GM23248 (cell line): Measurements from ENCODE around the gene FAM13C. TPM values are rescaled to one million over a fixed set of nuclear protein-coding genes. Genes with fewer than 3 reads are reported as not detected.

Source experiments
- DNase-seq: peaks from one replicate; pipeline ENCODE4 v3.0.0-alpha.2; 2015
- H2AFZ ChIP-seq: fragments of 200-600 bp; sonication (generic); 2 replicates; pipeline ENCODE4 v1.6.1; 2016; ENCODE audit warnings: antibody characterized with exemption
- H3F3A ChIP-seq: fragments of 200-600 bp; sonication (generic); 2 replicates; pipeline ENCODE4 v1.6.1; 2016; ENCODE audit warnings: mild to moderate bottlenecking, antibody characterized with exemption, mixed run types; ENCODE audit not compliant: insufficient read depth
- H3K27ac ChIP-seq: fragments of 200-600 bp; sonication (generic); 2 replicates; pipeline ENCODE4 v1.5.1; 2016; ENCODE audit warnings: mild to moderate bottlenecking
- H3K27me3 ChIP-seq: fragments of 200-600 bp; sonication (generic); replicated peaks from 2 replicates; pipeline ENCODE4 v1.6.1; 2016; ENCODE audit warnings: mild to moderate bottlenecking; ENCODE audit not compliant: insufficient read depth
- H3K36me3 ChIP-seq: fragments of 200-600 bp; sonication (generic); 2 replicates; pipeline ENCODE4 v1.6.1; 2016; ENCODE audit warnings: low read depth, mild to moderate bottlenecking
- H3K4me1 ChIP-seq: fragments of 200-600 bp; sonication (generic); 2 replicates; pipeline ENCODE4 v1.6.1; 2016; ENCODE audit warnings: mild to moderate bottlenecking; ENCODE audit not compliant: insufficient read depth
- H3K4me2 ChIP-seq: fragments of 200-600 bp; sonication (generic); one replicate; pipeline ENCODE4 v1.6.1; 2016; ENCODE audit warnings: mild to moderate bottlenecking; ENCODE audit not compliant: unreplicated experiment
- H3K4me3 ChIP-seq: fragments of 200-600 bp; sonication (generic); 2 replicates; pipeline ENCODE4 v1.5.1; 2016; ENCODE audit warnings: mild to moderate bottlenecking
- H3K79me2 ChIP-seq: fragments of 200-600 bp; sonication (generic); 2 replicates; pipeline ENCODE4 v1.6.1; 2016; ENCODE audit warnings: mild to moderate bottlenecking; ENCODE audit not compliant: insufficient read depth
- H3K9ac ChIP-seq: fragments of 200-600 bp; sonication (generic); 2 replicates; pipeline ENCODE4 v1.6.1; 2016; ENCODE audit warnings: mild to moderate bottlenecking
- H3K9me2 ChIP-seq: fragments of 200-600 bp; sonication (generic); 2 replicates; pipeline ENCODE4 v1.6.1; 2016; ENCODE audit warnings: mixed run types, mild to moderate bottlenecking, moderate library complexity; ENCODE audit not compliant: insufficient read depth
- H3K9me3 ChIP-seq: fragments of 200-600 bp; sonication (generic); one replicate; pipeline ENCODE4 v1.6.1; 2017; ENCODE audit warnings: low read depth
- H4K20me1 ChIP-seq: fragments of 200-600 bp; sonication (generic); 2 replicates; pipeline ENCODE4 v1.6.0; 2016; ENCODE audit not compliant: insufficient read depth
- EZH2 ChIP-seq: fragments of 200-600 bp; sonication (generic); IDR thresholded peaks from 2 replicates; pipeline ENCODE4 v1.6.1; 2018; ENCODE audit warnings: antibody characterized with exemption, mild to moderate bottlenecking; ENCODE audit not compliant: insufficient read depth, poor library complexity, severe bottlenecking
- EZH2phosphoT487 ChIP-seq: fragments of 200-600 bp; sonication (generic); IDR thresholded peaks from 2 replicates; pipeline ENCODE4 v1.6.1; 2018; ENCODE audit warnings: antibody characterized with exemption, moderate library complexity, mild to moderate bottlenecking, low read depth; ENCODE audit not compliant: insufficient read depth
- whole genome bisulfite sequencing, 2 experiments: methylation state at CpG; one replicate each; pipeline ENCODE4 v1.1.6; 2015 to 2017; ENCODE audit warnings: low lambda C conversion rate in 2 of 2, low coverage in 1 of 2; ENCODE audit errors: missing lambda C conversion rate in 2 of 2; 5-methylcytosine and 5-hydroxymethylcytosine counted together
- in situ Hi-C: fragments of 300-500 bp; cut with MboI; formaldehyde crosslinking; loops from 2 replicates; pipeline ENCODE4 v1.15.0; 2020
- polyA plus RNA-seq: library from polyadenylated mRNA; unstranded; fragments of >200 nt; fragmentation: Nextera tagmentation; extraction: Ambion mirVana; gene quantifications from 2 replicates; pipeline ENCODE4 v1.2.1, GENCODE V29; 2016
- total RNA-seq: library from RNA; depleted of rRNA; stranded (reverse); fragments of >200 nt; shearing (Covaris generic); gene quantifications from 2 replicates; pipeline ENCODE4 v1.2.3, GENCODE V29; 2014

Gene FAM13C
- total and polyA plus RNA-seq, 2 experiments from 2014 or later = 0.54 to 0.56 TPM

GRCh38 chr10:59323831-59324401 is 38.4 kb downstream of the FAM13C start:
- H3K9me2 ChIP-seq = no peaks in the 10 kb centered on the region; the same call in 1 of the 2 replicates
- H3K4me2 ChIP-seq = no peak overlapping the region
- H3K79me2 ChIP-seq = no peaks in the 10 kb centered on the region
- H4K20me1 ChIP-seq = no peaks in the 10 kb centered on the region
- H3K9me3 ChIP-seq = no peaks in the 10 kb centered on the region
- no peaks in the 10 kb centered on the region for H3F3A ChIP-seq
- no peak overlapping the region for H3K9ac ChIP-seq
- no peak overlapping the region for H2AFZ ChIP-seq
- no peak overlapping the region for H3K4me3 ChIP-seq
- H3K36me3 ChIP-seq = no peaks in the 10 kb centered on the region
- H3K27ac ChIP-seq = no peak overlapping the region
- no peak for TF ChIP-seq EZH2phosphoT487
- TF ChIP-seq EZH2 = no peak
- no peaks in the 10 kb centered on the region for H3K4me1 ChIP-seq
- 74 to 86% methylated on average over 2 of the region's 2 CpGs for whole genome bisulfite sequencing, 2 experiments
- DNase-seq = no peak
- no peaks in the 10 kb centered on the region for H3K27me3 ChIP-seq
- in situ Hi-C loops = no loop called here

- DNase-seq = no peak
- in situ Hi-C loops = no loop called here
- Histone ChIP-seq H3K27me3 (no peaks in the 10 kb centered on the region), H3K4me1 (no peaks in the 10 kb centered on the region), H3K9me3 (no peaks in the 10 kb centered on the region), H3K36me3 (no peaks in the 10 kb centered on the region), H3K27ac (no peak overlapping the region), H3K4me2 (no peak overlapping the region), H3K4me3 (no peak overlapping the region), H3K9ac (no peak overlapping the region), H3K79me2 (no peaks in the 10 kb centered on the region), H3F3A (no peaks in the 10 kb centered on the region), H2AFZ (no peak overlapping the region), H3K9me2 (no peaks in the 10 kb centered on the region; the same call in 1 of the 2 replicates), H4K20me1 (no peaks in the 10 kb centered on the region)
- 58 to 63% methylated on average over 2 of the region's 2 CpGs for WGBS, 2 experiments
- TF ChIP-seq EZH2phosphoT487 (no peak), EZH2 (no peak)
These were observed 39.3 kb downstream of the FAM13C start for GRCh38 chr10:59323036-59323459.

- no peak overlapping the region for H3K4me3 ChIP-seq
- no peak overlapping the region for H3K27ac ChIP-seq
- no peaks in the 10 kb centered on the region for H3K79me2 ChIP-seq
- no peak for DNase-seq
- H3K9ac ChIP-seq = no peak overlapping the region
- no peak overlapping the region for H3K4me2 ChIP-seq
- WGBS, 2 experiments = 50 to 55% methylated on average over 4 of the region's 4 CpGs
- H3K4me1 ChIP-seq = no peaks in the 10 kb centered on the region
- H3K27me3 ChIP-seq = no peaks in the 10 kb centered on the region
- no peak overlapping the region for H2AFZ ChIP-seq
- H3K36me3 ChIP-seq = no peaks in the 10 kb centered on the region
- in situ Hi-C loops = no loop called here
- H4K20me1 ChIP-seq = no peaks in the 10 kb centered on the region
- no peaks in the 10 kb centered on the region; the same call in 1 of the 2 replicates for H3K9me2 ChIP-seq
- TF ChIP-seq EZH2 (no peak), EZH2phosphoT487 (no peak)
- H3K9me3 ChIP-seq = no peaks in the 10 kb centered on the region
- no peaks in the 10 kb centered on the region for H3F3A ChIP-seq
These were observed 40.2 kb downstream of the FAM13C start for GRCh38 chr10:59322131-59322530.

- in situ Hi-C loops = no loop called here
- no peak overlapping the region for H2AFZ ChIP-seq
- DNase-seq = no peak
- no peaks in the 10 kb centered on the region for H3K4me1 ChIP-seq
- H3K27ac ChIP-seq = no peak overlapping the region
- no peaks in the 10 kb centered on the region for H3K27me3 ChIP-seq
- no peaks in the 10 kb centered on the region for H3K79me2 ChIP-seq
- H3F3A ChIP-seq = no peaks in the 10 kb centered on the region
- TF ChIP-seq EZH2phosphoT487 (no peak), EZH2 (no peak)
- 48 to 50% methylated on average over 5 of the region's 5 CpGs for WGBS, 2 experiments
- H3K9me3 ChIP-seq = no peaks in the 10 kb centered on the region
- no peaks in the 10 kb centered on the region; the same call in 1 of the 2 replicates for H3K9me2 ChIP-seq
- H4K20me1 ChIP-seq = no peaks in the 10 kb centered on the region
- H3K36me3 ChIP-seq = no peaks in the 10 kb centered on the region
- H3K4me3 ChIP-seq = no peak overlapping the region
- no peak overlapping the region for H3K9ac ChIP-seq
- H3K4me2 ChIP-seq = no peak overlapping the region
These were observed 42.0 kb downstream of the FAM13C start for GRCh38 chr10:59320355-59320754.

- no peak overlapping the region for H3K4me3 ChIP-seq
- no peaks in the 10 kb centered on the region for H3K79me2 ChIP-seq
- H3K36me3 ChIP-seq = no peaks in the 10 kb centered on the region
- in situ Hi-C loops = no loop called here
- no peaks in the 10 kb centered on the region for H3K9me3 ChIP-seq
- no peak overlapping the region for H2AFZ ChIP-seq
- no peaks in the 10 kb centered on the region for H3K4me1 ChIP-seq
- no peak overlapping the region for H3K4me2 ChIP-seq
- TF ChIP-seq EZH2phosphoT487 = no peak
- no peak for TF ChIP-seq EZH2
- H3K27ac ChIP-seq = no peak overlapping the region
- H4K20me1 ChIP-seq = no peaks in the 10 kb centered on the region
- no peaks in the 10 kb centered on the region for H3K27me3 ChIP-seq
- DNase-seq = no peak
- no peaks in the 10 kb centered on the region; the same call in 1 of the 2 replicates for H3K9me2 ChIP-seq
- no peak overlapping the region for H3K9ac ChIP-seq
- no peaks in the 10 kb centered on the region for H3F3A ChIP-seq
These were observed 42.5 kb downstream of the FAM13C start for GRCh38 chr10:59319854-59320253.
